Pons (tissue), 1 donor: ENCODE measurements around the gene ADAMTSL1.
A peak's percentile ranks its signal among the peaks of the same experiment; 100 is the strongest.

Experiments
- DNase-seq: peaks from one replicate; pipeline ENCODE4 v3.0.0-alpha.2; 2016; ENCODE audit warnings: low spot score

Gene ADAMTSL1

DNA sequence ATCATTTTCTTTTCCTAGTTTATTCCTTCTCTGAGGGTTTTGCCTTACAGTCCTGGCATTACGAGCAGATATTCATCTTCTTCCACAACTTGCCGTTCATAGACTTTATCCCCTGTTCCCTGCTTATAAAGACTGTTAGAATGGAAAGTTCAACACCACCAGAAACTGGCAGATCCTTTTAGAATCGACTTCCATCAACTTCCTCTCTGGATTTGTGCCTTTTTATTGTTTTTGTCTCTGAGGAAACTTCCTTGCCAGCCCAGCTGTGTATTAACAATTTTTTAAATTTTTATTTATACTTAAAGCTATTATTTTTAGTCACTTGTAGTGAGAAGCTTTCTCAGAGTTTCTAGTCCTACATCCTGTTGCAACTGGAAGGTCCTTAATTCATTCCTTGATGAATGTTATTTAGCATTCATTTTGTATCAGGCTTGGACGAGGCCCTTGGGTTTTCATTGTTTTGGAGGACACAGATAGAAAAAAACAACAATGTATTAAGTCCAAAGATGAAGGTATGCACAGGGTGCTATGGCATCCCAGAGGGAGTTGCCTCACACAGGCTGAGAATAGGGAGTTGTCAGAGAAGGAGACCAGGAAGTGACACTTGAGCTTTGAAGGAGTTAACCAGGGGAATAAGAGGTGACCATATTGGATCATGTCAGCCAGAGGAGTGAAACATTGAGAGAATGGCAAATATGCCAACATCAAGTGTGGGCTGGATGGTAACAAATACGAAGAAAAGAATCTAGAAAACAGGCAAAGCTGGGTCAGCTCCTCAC is 81.3 kb downstream of the ADAMTSL1 start:
- no peak for DNase-seq

DNA sequence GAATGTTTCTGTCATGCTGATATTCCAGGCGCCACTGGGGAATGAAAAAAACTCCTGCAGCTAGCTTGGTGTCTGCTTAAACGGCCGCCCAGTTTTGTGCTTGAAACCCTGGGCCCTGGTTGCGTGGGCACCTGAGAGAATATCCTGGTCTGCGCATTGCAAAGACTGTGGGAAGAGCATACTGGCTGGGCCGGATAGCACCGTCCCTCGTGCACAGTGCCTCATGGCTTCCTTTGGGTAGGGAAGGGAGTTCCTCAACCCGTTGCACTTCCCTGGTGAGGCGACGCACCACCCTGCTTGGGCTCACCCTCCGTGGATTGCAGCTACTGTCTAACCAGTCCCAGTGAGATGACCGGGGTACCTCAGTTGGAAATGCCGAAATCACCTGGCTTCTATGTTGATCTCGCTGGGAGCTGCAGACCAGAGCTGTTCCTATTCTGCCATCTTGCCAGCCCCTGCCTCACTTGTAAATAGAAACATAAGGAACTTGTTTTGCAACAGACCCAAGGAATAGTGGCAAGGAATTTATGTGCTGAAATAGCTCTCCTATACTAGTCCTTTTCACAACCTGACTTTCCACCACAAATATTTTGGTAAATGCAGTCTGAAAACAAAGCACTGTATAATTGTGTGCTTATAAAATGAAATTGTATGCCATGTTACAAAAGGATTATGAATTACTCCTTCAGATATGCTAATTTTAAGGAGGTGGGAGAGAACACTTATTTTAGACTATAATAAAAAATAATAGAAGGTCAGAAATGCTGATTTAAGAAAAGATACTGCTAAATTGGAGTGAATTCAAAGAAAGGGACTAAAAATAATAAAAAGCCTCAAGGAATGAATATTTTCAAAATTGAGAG is 90.3 kb downstream of the ADAMTSL1 start:
- no peak for DNase-seq

DNA sequence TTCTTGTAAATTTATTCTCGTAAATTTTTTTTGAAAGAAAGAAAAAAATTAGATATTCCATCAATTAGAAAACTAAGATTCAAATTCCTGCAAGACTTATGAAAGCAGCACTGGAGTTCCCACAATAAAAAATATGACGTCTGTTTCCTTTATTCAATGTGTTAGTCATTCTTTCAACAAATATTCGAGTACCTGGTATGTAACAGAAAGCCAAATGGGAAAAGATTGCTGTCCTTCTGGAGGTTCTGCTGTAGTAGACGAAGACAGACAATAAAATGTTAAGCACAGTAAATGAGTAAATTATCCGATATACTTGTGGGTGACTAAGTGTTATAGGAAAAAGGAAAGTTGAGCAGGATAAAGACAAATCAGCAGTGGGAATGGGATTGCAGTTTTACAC is 92.2 kb downstream of the ADAMTSL1 start:
- DNase-seq: no peak

DNA sequence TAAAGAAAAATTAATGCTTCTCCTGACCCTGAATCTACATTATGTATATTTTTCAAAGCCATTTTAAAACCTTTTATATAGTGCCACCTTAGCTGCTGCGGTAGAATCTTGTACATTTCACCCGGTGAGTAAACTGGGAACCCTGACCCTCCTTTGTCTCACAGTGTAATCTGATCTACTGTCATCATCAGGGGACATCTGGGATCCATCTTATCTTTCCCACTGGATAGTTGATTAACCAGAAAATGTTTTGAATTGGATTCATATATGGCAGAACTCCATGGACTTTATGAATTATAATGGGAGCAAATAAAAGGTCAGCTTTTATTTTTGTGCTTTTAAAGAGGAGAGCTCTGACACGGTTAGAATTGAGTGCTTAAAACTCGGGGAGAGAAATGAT is 95.0 kb downstream of the ADAMTSL1 start:
- DNase-seq: no peak

DNA sequence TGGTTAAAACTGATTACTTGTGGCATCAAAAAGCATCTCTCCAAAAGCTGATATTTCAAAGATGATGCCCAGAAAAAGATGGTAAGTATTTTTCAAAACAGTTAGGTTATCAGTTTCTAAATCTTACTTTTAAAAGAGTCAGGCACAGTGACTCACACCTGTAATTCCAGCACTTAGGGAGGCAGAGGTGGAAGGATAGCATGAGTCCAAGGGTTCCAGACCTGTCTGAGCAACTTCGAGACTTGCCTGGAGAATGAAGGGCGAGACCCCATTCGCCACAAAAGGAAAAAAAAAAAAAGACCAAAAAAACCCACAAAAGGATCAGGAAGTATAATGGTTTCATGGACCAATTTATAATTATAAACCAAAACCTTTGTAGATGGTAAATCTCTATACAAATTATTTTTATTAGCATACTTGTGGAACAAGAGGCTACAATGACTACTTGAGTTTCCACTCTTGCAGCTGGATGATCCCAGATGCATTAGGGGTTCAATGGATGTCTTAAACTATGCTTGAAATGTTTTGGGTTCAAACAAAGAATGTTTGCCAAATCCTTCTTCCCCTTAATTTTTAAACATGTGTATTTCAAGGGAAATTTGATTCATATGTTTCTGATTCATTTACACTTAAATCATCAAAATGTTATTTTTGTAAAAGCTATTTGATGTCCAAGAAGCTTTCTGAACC is 96.1 kb downstream of the ADAMTSL1 start:
- DNase-seq: no peak

DNA sequence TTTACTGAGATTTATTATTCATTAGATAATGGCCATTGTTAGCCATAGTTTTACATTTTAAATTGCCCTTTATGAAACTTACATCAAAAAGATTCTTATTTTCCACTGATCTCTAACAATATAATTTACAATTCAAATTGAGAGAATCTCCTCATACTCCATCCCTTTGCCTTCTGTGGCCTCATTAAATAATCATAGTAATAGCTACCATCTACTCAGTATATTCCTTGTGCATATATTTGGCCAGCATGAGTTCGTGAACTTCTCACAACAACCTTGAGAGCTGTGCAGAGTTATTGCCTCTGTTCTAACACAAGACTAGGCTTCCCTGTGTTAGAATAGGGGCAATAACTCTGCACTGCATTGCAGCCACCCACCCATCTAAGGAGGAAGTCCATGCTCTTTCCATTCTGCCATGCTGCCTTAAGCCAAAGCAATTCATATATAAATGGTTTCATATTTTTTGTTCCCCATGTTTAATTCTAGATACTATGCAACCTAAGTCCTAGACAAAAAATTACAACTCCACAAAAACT is 99.1 kb downstream of the ADAMTSL1 start:
- DNase-seq: no peak

DNA sequence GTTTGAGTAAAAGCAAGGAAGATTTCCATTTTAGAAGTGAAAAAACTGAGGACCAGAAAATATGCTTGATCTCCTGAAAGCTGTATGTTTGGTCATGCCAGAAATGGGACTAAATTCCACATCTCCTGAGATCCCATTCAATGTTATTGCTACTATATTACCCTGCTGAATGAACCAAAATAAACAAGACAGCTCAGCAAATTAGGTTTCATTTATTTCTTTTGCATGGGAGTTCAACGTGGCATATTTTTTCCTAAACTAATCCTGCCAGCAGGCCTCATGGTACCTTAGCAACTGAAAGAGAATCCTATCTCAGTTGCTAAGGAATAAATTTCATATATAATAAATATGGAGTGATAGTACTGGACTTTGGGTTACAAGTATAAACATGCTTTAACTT is 101.7 kb downstream of the ADAMTSL1 start:
- DNase-seq: no peak

DNA sequence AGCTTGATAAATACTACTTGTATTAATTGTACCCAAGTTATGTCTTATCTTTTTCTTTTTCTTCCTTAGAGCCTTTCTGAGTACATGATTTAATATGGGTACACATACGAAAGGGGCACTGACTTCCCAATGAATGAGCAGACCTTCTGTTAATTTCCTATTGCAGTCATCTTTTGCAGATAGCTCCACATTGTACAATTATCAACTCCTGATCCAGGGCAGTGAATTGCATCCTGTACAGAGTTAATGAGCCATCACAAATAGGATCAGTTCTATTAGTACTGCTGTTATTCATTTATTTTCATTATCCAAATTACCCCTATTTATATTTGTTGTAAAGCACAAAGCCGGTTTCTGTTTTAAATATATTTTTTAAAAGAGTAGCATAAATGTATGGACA is 105.6 kb downstream of the ADAMTSL1 start:
- DNase-seq: no peak

DNA sequence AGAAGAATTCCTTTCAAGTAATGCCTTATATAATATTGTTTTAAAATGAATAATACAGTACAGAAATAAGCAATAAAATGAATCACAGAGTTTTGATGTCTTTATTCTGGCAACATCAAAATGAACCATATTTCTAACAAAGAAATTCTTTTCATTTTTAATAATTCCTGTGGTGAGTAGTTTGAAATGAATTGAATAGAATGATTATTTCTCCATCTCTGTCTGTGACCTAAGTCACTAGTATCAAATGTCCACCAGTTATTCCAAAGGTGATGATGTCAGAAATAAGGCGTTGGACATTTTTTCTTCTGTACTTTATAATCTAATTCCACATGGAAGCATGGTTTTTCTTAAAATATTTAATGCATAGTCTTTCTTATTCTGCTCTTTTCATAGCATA is 106.2 kb downstream of the ADAMTSL1 start:
- DNase-seq: no peak

DNA sequence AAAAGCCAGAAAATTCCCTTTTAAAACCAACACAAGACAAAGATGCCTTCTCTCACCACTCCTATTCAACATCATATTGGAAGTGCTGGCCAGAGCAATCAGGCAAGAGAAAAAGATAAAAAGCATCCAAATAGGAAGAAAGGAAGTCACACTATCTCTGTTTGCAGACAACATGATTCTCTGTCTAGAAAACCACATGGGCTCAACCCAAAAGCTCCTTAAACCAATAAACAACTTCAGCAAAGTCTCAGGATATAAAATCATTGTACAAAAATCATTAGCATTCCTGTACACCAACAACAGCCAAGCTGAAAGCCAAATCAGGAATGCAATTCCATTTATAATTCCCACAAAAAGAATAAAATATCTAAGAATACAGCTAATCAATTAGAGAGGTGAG is 112.0 kb downstream of the ADAMTSL1 start:
- no peak for DNase-seq

DNA sequence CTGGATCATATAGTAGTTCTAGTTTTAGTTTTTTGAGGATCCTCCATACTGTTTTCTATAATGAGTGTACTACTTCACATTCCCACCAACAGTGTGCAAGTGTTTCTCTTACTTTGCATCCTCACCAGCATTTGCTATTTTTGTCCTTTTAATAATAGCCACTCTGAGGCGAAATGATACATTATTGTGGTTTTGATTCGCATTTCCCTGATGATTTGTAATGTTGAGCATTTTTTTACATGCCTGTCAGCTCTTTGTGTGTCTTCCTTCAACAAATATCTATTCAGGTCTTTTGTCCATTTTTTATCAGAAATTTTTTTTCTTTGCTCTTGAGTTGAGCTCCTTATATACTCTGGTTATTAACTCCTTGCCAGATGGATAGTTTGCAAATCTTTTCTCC is 114.0 kb downstream of the ADAMTSL1 start:
- no peak for DNase-seq

DNA sequence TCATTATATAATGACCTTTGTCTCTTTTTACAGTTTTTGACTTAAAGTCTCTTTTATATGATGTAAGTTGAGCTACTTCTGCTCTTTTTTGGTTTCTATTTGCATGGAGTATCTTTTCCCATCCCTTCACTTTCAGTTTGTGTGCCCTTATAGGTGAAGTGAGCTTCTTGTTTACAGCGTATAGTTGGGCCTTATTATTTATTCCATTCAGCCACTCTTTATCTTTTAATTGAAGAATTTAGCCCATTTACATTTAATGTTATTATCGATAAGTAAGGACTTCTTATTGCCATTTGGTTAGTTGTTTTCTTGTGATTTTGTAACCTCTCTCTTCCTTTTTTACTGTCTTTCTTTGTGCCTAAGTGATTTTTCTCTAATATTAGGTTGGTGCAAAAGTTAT is 117.3 kb downstream of the ADAMTSL1 start:
- no peak for DNase-seq

DNA sequence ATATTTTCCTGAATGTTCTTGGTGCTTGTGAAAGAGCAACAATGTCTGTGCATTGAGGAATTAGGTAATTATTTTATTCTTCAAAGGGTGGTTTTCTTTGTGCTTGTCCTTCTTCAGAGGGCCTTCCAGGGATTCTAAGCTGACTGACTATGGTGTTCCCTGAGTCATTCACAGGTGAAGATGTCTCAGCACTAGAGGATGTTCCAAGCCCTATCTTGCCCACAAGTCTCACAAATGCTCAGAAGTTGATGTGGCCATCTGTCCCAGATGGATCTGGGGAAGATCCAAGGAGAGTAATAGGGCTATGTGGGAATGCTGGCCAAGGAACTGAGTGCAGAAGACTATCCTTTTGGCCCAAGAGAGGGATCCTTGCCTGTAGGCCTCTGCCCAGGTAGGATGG is 120.9 kb downstream of the ADAMTSL1 start:
- DNase-seq: no peak

DNA sequence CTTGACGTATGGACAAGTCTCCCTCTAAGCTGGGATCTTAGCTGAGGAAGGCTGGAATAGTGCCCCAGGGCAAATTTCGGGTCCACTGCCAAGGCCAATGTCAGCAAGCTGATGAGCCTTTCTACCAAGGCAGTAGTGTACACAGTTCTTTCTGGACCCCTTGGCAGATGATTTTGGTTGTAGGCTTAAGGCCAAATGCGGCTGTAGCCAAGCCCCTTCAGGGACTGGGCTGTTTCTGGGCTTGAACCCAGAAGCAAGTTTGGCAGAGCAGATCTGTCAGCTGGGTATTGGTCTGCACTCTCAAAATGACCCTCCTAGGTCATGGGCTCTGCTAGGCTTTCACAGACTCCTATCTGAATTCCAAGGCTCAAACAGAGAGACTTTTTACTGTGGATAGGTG is 121.6 kb downstream of the ADAMTSL1 start:
- peak; percentile 64 for DNase-seq

DNA sequence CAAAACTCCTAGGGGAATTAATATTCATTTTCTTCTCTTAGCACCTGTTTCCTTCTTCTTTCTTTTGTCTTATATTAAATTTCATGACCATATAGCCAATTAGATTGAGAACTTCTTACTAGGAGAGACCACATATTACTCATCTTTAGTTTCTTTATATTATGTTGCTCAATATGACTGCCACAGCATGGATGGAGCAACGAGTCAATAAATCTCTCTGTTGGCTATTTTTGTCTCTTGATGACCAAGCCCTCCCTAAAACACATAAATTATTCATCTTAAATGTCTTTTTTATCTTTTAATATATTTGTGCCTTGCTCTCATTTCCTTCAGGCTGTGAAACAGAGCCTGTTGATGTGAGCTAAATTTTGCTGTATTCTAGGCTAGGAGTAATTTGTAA is 123.0 kb downstream of the ADAMTSL1 start:
- no peak for DNase-seq

DNA sequence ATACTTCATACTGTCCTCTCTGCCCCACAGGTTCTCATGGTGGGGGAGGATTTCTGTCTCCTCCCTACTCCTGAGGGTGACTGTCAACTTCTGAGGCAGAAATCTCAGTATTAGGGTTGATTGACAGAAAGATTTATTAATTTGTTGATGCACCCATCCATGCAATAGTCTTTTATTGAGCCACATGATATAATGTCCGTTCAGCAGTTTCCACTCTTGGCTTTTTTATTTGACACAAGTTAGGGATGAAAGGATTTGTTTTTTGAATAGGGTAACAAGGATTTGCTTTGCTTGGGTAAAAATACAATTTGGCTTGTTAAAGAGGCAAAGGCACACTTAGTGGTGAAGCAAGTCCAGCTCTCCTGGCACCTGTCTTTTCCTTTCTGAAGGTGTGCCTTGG is 125.0 kb downstream of the ADAMTSL1 start:
- no peak for DNase-seq

DNA sequence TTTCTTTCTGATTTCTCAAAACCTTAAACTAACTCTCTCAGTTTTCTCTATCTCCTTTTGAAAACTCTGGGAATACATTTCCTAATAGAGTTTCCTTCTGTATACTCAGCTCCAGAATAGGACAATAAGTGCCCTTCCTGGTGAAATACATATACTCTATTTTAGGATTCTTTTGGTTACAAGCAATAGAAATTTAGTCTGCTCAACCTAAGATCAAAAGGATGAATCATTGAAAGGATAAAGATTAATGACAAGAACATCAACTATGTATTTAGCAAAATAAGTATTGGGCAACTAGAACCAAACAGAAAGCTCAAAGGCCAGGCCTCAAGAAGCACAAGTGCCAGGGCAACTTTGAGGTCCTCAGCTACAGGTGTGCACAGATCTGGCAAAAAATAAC is 127.1 kb downstream of the ADAMTSL1 start:
- DNase-seq: no peak

DNA sequence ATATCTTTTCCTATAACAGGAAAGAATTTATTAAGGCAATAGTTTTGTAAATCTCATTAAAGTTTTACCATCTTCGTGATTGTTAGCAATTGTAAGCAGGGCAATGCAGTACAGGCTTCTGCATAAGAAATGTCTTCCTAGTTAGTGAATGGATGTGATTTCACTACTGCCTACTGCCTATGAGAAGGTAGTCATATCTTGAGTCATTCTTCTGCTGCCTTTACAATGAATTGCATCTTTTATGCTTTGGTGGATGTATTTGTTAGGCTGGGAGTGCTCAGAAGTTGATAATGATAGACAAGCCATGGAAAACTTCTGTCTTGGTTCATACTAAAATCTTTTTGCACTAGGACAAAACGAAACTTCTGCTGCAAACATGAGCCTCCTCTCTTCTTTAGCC is 128.0 kb downstream of the ADAMTSL1 start:
- DNase-seq: no peak

DNA sequence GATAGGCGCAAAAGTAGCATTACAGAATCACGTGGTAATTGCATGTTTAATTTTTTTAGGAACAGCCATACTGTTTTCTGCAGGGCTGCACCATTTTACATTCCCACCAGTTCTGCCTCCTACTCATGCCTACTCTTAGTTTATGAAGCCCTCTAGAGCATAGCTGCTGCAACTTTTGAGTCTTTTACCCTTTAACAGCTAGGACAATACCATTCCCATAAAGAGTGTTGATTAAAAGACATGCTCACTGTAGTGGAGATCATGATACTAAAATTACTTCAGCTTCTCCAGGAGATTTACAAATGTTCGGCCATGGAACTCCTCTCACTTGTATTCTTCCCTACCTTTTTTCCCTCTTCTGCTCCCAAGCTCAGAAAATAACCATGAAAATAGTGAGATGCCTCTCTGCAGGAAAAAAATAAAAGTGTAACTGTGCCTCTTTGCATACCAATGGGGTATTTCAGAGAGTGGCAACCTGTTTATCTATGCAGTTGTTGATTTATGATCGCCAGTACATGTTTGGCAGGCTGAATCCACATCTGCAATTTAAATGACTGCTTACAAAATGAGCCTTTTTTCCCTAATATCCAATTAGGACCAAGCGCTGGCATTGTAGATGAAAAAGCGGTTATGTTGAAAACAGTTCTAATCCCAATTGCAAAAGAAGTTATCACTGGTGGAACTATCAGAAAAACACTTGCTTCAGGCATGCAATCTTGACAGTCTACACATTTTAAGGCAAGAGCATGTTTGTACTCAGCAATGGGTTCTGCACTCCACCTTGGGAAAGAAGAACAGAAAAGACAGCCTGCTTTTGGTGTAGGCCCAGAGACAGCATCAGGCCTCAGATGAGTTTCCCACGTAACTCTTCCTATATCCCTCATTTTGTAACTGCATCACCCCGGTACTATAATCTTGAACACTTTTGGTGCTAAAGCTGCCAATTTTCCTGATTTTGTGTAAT is 131.1 kb downstream of the ADAMTSL1 start:
- peak; percentile 47 for DNase-seq

DNA sequence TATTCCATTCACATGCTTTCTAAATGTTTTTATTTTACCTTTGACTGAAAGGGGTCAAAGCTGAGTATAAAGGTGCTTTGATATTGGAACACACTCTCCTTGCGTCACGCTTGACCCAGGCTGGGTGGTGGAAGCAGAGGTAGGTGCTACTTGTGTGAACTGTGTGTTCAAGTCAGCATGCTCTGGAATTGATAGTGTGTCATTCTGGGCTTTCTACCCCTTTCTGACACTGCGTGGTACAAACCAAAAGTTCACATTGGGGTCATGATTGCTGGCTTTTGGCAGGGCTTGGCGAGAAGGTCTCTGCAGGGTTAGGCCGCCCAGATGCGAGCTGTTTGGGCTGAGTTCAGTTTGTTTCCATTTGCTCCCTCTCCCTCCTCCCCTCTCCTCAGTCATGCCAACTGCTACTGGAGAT is 131.8 kb downstream of the ADAMTSL1 start:
- no peak for DNase-seq

DNA sequence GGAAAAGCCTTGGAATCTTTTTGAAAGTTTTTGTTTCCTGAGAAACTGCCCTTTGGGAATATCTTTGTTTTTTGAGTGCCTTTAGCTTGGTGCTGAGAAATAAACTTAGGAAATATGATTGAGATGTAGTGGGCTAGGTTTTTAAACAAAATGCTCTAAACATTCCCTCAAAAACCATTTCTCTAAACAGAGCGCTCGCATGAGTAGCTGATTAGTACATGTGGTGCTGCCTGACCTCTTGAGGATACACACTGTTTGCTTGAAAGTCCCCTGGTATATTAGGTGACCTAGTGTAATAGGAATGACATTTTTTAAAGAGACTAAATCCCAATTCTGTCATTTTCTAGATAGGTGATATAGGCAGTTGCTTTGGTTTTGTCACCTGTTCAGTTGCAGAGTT is 132.3 kb downstream of the ADAMTSL1 start:
- no peak for DNase-seq
